ENCODE results near the gene GUCA1A. TPM values are rescaled to one million over a fixed set of nuclear protein-coding genes. Genes with fewer than 3 reads are reported as not detected.
A peak's percentile ranks its signal among the peaks of the same experiment; 100 is the strongest.
"Not testable (repeated sequence)": the region's sequence is repeated elsewhere in the genome, so short reads cannot be mapped to it uniquely, and the experiment has no call there.

The GUCA1A gene
- total and polyA plus RNA-seq, 8 donors: 0.13 to 0.24 (median 0.16) TPM; not detected in 4

- Histone ChIP-seq H3K4me1 (peaks cover 0 to 9% of the 10 kb centered on the region in 2 donors), H3K27me3 (no peaks in the 10 kb centered on the region), H3K4me3 (no peak overlapping the region), H3K27ac (no peak overlapping the region), H3K36me3 (peaks cover 0 to 78% of the 10 kb centered on the region in 2 donors), H3K9me3 (no peaks in the 10 kb centered on the region)
- ATAC-seq (no peak), DNase-seq (no peak)
- TF ChIP-seq, protein P1, sequence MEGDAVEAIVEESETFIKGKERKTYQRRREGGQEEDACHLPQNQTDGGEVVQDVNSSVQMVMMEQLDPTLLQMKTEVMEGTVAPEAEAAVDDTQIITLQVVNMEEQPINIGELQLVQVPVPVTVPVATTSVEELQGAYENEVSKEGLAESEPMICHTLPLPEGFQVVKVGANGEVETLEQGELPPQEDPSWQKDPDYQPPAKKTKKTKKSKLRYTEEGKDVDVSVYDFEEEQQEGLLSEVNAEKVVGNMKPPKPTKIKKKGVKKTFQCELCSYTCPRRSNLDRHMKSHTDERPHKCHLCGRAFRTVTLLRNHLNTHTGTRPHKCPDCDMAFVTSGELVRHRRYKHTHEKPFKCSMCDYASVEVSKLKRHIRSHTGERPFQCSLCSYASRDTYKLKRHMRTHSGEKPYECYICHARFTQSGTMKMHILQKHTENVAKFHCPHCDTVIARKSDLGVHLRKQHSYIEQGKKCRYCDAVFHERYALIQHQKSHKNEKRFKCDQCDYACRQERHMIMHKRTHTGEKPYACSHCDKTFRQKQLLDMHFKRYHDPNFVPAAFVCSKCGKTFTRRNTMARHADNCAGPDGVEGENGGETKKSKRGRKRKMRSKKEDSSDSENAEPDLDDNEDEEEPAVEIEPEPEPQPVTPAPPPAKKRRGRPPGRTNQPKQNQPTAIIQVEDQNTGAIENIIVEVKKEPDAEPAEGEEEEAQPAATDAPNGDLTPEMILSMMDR (IDR thresholded peaks at IDR 0.05): no peak
- intact Hi-C loops (cut with DNase I): loop anchor here in 1 of 2 donors (10.0 kb wide), 1 partner anchor 136 kb away; no protein-coding TSS in a partner anchor
Observed at GRCh38 chr6:42210551-42210950, 37.4 kb downstream of the GUCA1A start.

DNA sequence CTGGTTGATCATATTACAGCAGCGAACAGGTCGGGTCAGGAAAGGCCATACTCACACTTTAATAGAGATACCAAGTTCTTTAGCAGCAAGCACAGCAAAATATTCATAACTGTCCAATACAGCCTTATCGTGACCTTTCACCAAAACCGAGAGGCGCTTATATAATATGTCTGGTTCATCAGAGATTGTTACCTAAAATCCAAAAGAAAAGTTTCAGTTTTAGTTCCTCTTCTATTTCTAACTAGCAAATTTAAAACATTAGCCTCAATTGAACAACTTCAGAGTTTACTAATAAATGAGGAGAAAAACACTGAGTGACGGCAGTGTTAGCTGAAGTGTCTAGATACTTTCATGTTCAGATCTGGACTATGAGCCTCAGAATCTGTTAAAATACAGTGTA is 38.6 kb downstream of the GUCA1A start:
- TF ChIP-seq, protein P1 (IDR thresholded peaks at IDR 0.05): no peak
- no peaks in the 10 kb centered on the region for H3K27me3 ChIP-seq
- peaks cover 0 to 68% of the 10 kb centered on the region in 2 donors for H3K36me3 ChIP-seq
- H3K9me3 ChIP-seq: no peaks in the 10 kb centered on the region
- no peak overlapping the region for H3K4me3 ChIP-seq
- intact Hi-C loops (cut with DNase I): loop anchor here in 1 of 2 donors (10.0 kb wide), 1 partner anchor 137 kb away; no protein-coding TSS in a partner anchor
- ATAC-seq: no peak
- H3K27ac ChIP-seq: no peak overlapping the region
- peaks cover under 1 to 16% of the 10 kb centered on the region in 2 donors for H3K4me1 ChIP-seq
- no peak for DNase-seq

DNA sequence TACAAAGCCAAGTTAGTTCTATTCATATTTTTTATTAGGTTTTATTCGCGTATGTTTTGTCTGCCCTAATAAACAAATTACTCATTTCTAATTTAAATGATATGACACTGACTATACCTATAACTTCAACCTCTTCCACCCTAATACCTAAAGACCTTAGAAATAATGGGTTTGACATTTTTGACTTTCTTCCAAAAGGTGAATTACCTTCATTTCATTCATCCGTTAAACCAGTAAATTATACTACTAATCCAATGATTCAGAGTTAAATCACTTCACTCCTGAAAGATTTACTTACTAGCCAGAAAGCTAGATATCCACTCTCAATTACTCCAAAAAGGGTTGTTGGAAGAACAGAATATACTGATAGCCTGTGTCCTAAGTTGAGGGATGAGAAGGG is 39.3 kb downstream of the GUCA1A start:
- DNase-seq: no peak
- TF ChIP-seq, protein P1 (IDR thresholded peaks at IDR 0.05): no peak
- ATAC-seq: no peak

DNA sequence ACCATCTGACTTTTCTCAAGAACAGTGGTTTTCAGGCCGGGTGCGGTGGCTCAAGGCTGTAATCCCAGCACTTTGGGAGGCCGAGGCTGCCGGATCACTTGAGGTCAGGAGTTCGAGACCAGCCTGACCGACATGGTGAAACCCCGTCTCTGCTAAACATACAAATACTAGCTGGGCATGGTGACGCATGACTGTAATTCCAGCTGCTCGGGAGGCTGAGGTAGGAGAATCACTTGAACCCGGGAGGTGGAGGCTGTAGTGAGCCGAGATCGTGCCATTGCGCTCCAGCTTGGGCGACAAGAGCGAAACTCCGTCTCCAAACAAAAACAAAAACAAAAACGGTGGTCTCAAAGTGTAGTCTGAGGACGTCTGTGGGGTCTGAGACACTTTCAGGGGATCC is 43.3 kb downstream of the GUCA1A start:
- intact Hi-C loops (cut with DNase I): loop anchor here in 1 of 2 donors (10.0 kb wide), 1 partner anchor 142 kb away; no protein-coding TSS in a partner anchor
- not testable (repeated sequence) for ATAC-seq, H3K27me3 ChIP-seq, H3K9me3 ChIP-seq, H3K27ac ChIP-seq, DNase-seq
- Histone ChIP-seq H3K4me1 (peaks cover 4 to 30% of the 10 kb centered on the region in 2 donors), H3K36me3 (peaks cover 0 to 23% of the 10 kb centered on the region in 2 donors), H3K4me3 (peak overlapping the region in 1 of 2 donors; percentile 80)

More for the DNA sequence above, 39.3 kb downstream of the GUCA1A start:
- Histone ChIP-seq H3K36me3 (peaks cover 0 to 60% of the 10 kb centered on the region in 2 donors), H3K4me3 (no peak overlapping the region), H3K9me3 (no peaks in the 10 kb centered on the region), H3K27ac (no peak overlapping the region), H3K27me3 (no peaks in the 10 kb centered on the region), H3K4me1 (peaks cover 4 to 23% of the 10 kb centered on the region in 2 donors)
- intact Hi-C loops (cut with DNase I): loop anchor here in 1 of 2 donors (10.0 kb wide), 1 partner anchor 138 kb away; no protein-coding TSS in a partner anchor

DNA sequence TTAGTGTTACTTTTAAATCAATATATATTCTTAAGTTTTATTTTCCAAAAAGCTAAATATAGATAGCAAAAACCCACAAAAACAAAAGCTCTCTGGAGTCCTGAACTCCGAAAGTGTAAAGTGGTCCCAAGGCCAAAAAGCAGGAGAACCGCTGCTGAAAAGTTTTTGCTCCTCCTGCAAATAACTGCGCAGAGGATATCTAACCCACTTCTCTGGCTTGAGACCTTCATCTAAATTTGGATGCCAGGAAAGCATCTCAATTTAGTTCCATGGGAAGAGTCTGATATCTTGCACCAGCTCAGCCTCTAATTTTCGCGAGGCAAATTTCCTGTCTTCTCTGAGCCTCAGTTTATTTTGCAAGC is 44.0 kb downstream of the GUCA1A start:
- TF ChIP-seq, protein P1 (IDR thresholded peaks at IDR 0.05): no peak
- no peak for DNase-seq
- Histone ChIP-seq H3K9me3 (no peaks in the 10 kb centered on the region), H3K27me3 (no peaks in the 10 kb centered on the region), H3K4me3 (peak overlapping the region; percentile 80 to 86), H3K27ac (peak overlapping the region; percentile 66 to 75), H3K36me3 (peaks cover 0 to 17% of the 10 kb centered on the region in 2 donors), H3K4me1 (peaks cover 4 to 30% of the 10 kb centered on the region in 2 donors)
- intact Hi-C loops (cut with DNase I): loop anchor here in 1 of 2 donors (10.0 kb wide), 1 partner anchor 142 kb away; no protein-coding TSS in a partner anchor
- ATAC-seq: no peak

Measured in left lung (tissue), 10 donors.